GM12878 (cell line): Measurements from ENCODE around the gene UGT1A8. TPM values are rescaled to one million over a fixed set of nuclear protein-coding genes. Genes with fewer than 3 reads are reported as not detected.

Source experiments
- ATAC-seq: fragments of 200-7000 bp; cut with Tn5 transposase; 3 replicates; pipeline ENCODE4 v1.9.1; 2020; ENCODE audit warnings: mild to moderate bottlenecking, moderate library complexity
- BruUV-seq: library from RNA; stranded (reverse); fragments of 400-500 nt; replicated peaks from 2 replicates; lab custom pipeline; 2021; lab: Mats Ljungman, UMichigan
- CTCF ChIA-PET: fragments of 300-600 bp; sonication (Branson Sonifier 250); formaldehyde crosslinking; extraction: SDS; loops from one replicate; lab custom pipeline; 2021; ENCODE audit warnings: inconsistent platforms; lab: Yijun Ruan, JAX
- POLR2A ChIA-PET: fragments of 350-600 bp; formaldehyde crosslinking; extraction: SDS; loops from one replicate; lab custom pipeline; 2021; ENCODE audit warnings: inconsistent platforms; lab: Charles Lee
- RAD21 ChIA-PET: fragments of 300-600 bp; sonication (Branson Sonifier 250); formaldehyde crosslinking; loops from one replicate; lab custom pipeline; 2023; ENCODE audit warnings: antibody characterized with exemption; ENCODE audit not compliant: unreplicated experiment; lab: Charles Lee
- SMC1A ChIA-PET: fragments of 300-600 bp; sonication (Branson Sonifier 250); formaldehyde crosslinking; loops from one replicate; lab custom pipeline; 2023; ENCODE audit not compliant: unreplicated experiment, uncharacterized antibody; lab: Charles Lee
- DNase-seq: peaks from one replicate; pipeline ENCODE4 v3.0.0-alpha.2; 2011; ENCODE audit warnings: low read depth, low spot score
- FAIRE-seq: peaks from 3 replicates; lab custom pipeline; 2011; peaks lifted over from hg19 to GRCh38; lab: Jason Lieb, UNC
- H2AFZ ChIP-seq: 2 replicates; pipeline ENCODE4 v1.6.0; 2011; ENCODE audit warnings: low read depth, low read length, control low read depth; ENCODE audit not compliant: control insufficient read depth
- H3K27ac ChIP-seq: 2 replicates; pipeline ENCODE4 v1.5.1; 2011; ENCODE audit warnings: control low read depth; ENCODE audit not compliant: control insufficient read depth, insufficient read depth
- H3K27me3 ChIP-seq, 2 experiments: replicated peaks in 1 of 2; 2 replicates each; pipeline versions ENCODE4 v1.6.0 to v1.6.1; 2011; ENCODE audit warnings: low read length in 1 of 2; ENCODE audit not compliant: control insufficient read depth in 2 of 2, insufficient read depth in 2 of 2
- H3K36me3 ChIP-seq, 2 experiments: 2 replicates each; pipeline ENCODE4 v1.5.1; 2011; ENCODE audit warnings: low read length in 1 of 2; ENCODE audit not compliant: control insufficient read depth in 2 of 2, insufficient read depth in 2 of 2
- H3K4me1 ChIP-seq: 2 replicates; pipeline ENCODE4 v1.6.1; 2011; ENCODE audit warnings: mild to moderate bottlenecking, low read length, moderate library complexity, mixed read lengths; ENCODE audit not compliant: control insufficient read depth, insufficient read depth
- H3K4me2 ChIP-seq: 2 replicates; pipeline ENCODE4 v1.6.0; 2011; ENCODE audit warnings: control low read depth; ENCODE audit not compliant: control insufficient read depth, insufficient read depth
- H3K4me3 ChIP-seq: fragments of 200-600 bp; sonication (generic); 2 replicates; pipeline ENCODE4 v1.5.1; 2016
- H3K79me2 ChIP-seq: 2 replicates; pipeline ENCODE4 v1.6.0; 2011; ENCODE audit warnings: low read length; ENCODE audit not compliant: control insufficient read depth, insufficient read depth
- H3K9ac ChIP-seq: 2 replicates; pipeline ENCODE4 v1.8.0; 2011; ENCODE audit warnings: low read length, control low read depth, mixed read lengths; ENCODE audit not compliant: control insufficient read depth, insufficient read depth
- H3K9me3 ChIP-seq: replicated peaks from 3 replicates; pipeline ENCODE4 v1.5.1; 2011; ENCODE audit warnings: mild to moderate bottlenecking, low read length; ENCODE audit not compliant: control insufficient read depth, insufficient read depth
- H4K20me1 ChIP-seq: 2 replicates; pipeline ENCODE4 v1.6.0; 2011; ENCODE audit not compliant: control insufficient read depth, insufficient read depth
- BCL11A ChIP-seq: IDR thresholded peaks from 2 replicates; pipeline ENCODE4 v1.6.1; 2011; ENCODE audit warnings: low read depth, low read length
- CBX3 ChIP-seq: fragments of 200-600 bp; sonication (generic); IDR thresholded peaks from 2 replicates; pipeline ENCODE4 v1.6.1; 2016; ENCODE audit warnings: low read depth, borderline replicate concordance
- HDAC6 ChIP-seq: fragments of 200-600 bp; sonication (generic); IDR thresholded peaks from one replicate; pipeline ENCODE4 v1.8.0; 2017; ENCODE audit warnings: antibody characterized with exemption; ENCODE audit not compliant: unreplicated experiment
- IKZF1 ChIP-seq: fragments of 450-650 bp; conservative IDR thresholded peaks from 2 replicates; pipeline ENCODE4 v1.6.1; 2017; ENCODE audit warnings: antibody characterized with exemption, mild to moderate bottlenecking
- MYC ChIP-seq: IDR thresholded peaks from 2 replicates; pipeline ENCODE4 v1.6.1; 2011; ENCODE audit warnings: mild to moderate bottlenecking, low read length, moderate library complexity, inconsistent platforms; ENCODE audit not compliant: insufficient read depth, insufficient replicate concordance, insufficient read length, severe bottlenecking
- NBN ChIP-seq: fragments of 450-650 bp; IDR thresholded peaks from 2 replicates; pipeline ENCODE4 v1.6.1; 2016
- NFXL1 ChIP-seq: fragments of 450-650 bp; IDR thresholded peaks from 2 replicates; pipeline ENCODE4 v1.6.1; 2017; ENCODE audit warnings: antibody characterized with exemption, mild to moderate bottlenecking, borderline replicate concordance
- PBX3 ChIP-seq: IDR thresholded peaks from 2 replicates; pipeline ENCODE4 v1.6.1; 2011; ENCODE audit warnings: mild to moderate bottlenecking, low read depth, low read length, moderate library complexity; ENCODE audit not compliant: insufficient replicate concordance
- RB1 ChIP-seq: fragments of 450-650 bp; formaldehyde crosslinking; IDR thresholded peaks from 2 replicates; pipeline ENCODE4 v1.6.1; 2017; ENCODE audit warnings: mild to moderate bottlenecking, borderline replicate concordance
- SREBF1 ChIP-seq: IDR thresholded peaks from 2 replicates; pipeline ENCODE4 v1.6.1; 2012; ENCODE audit warnings: mild to moderate bottlenecking, low read length
- STAT3 ChIP-seq: IDR thresholded peaks from 2 replicates; pipeline ENCODE4 v1.6.1; 2011; ENCODE audit warnings: low read depth, low read length, improper control_type of control experiment
- SUZ12 ChIP-seq: fragments of 200-600 bp; sonication (generic); IDR thresholded peaks from one replicate; pipeline ENCODE4 v1.6.1; 2018; ENCODE audit warnings: antibody characterized with exemption, mild to moderate bottlenecking; ENCODE audit not compliant: unreplicated experiment
- TAF1 ChIP-seq: IDR thresholded peaks from 2 replicates; pipeline ENCODE4 v1.6.1; 2011; ENCODE audit warnings: mild to moderate bottlenecking, low read depth, low read length, borderline replicate concordance
- TCF3 ChIP-seq: IDR thresholded peaks from 2 replicates; pipeline ENCODE4 v1.6.1; 2012; ENCODE audit warnings: low read depth, mild to moderate bottlenecking, low read length, borderline replicate concordance; ENCODE audit not compliant: insufficient read depth
- ZNF207 ChIP-seq: fragments of 450-650 bp; IDR thresholded peaks from 2 replicates; pipeline ENCODE4 v1.6.1; 2014; ENCODE audit warnings: antibody characterized with exemption, mild to moderate bottlenecking, borderline replicate concordance
- WGBS: methylation state at CpG from one replicate; pipeline ENCODE4 v1.1.6; 2016; ENCODE audit warnings: low lambda C conversion rate; ENCODE audit not compliant: insufficient replicate concordance, insufficient coverage; ENCODE audit errors: missing lambda C conversion rate; 5-methylcytosine and 5-hydroxymethylcytosine counted together
- in situ Hi-C: fragments of 300-500 bp; cut with MboI; formaldehyde crosslinking; loops from 9 replicates; pipeline ENCODE4 v1.14.3; 2018; ENCODE audit warnings: mixed read lengths
- intact Hi-C: fragments of 100-400 bp; cut with micrococcal nuclease; formaldehyde crosslinking; loops from one replicate; pipeline ENCODE4 v1.14.2; 2022; ENCODE audit not compliant: unreplicated experiment
- polyA plus RNA-seq, 11 experiments: library from polyadenylated mRNA; depleted of rRNA in 4 of 11; unstranded in 6 of 11; stranded (reverse) in 5 of 11; fragments of >200 nt; fragmentation: Nextera tagmentation in 4 of 11; fragmentation: Illumina TruSeq in 1 of 11; extraction: Ambion mirVana in 4 of 11; extraction: Trizol in 1 of 11; gene quantifications; 1 replicate in 1 of 11; 2 replicates in 10 of 11; pipeline versions ENCODE4 v1.2.1 to v1.2.3, GENCODE V29; 2011 to 2016; ENCODE audit warnings: inconsistent platforms in 2 of 11, missing spikeins in 2 of 11, low read depth in 1 of 11
- total RNA-seq, 4 experiments: library from RNA; depleted of rRNA in 3 of 4; stranded (reverse); fragments of >200 nt in 3 of 4; fragmentation: Illumina TruSeq in 1 of 4; extraction: Trizol in 1 of 4; gene quantifications; 2 replicates each; pipeline versions ENCODE4 v1.2.1 to v1.2.3, GENCODE V29; 2013 to 2021
- TF ChIP-seq, protein P1 (sequence below): fragments of 450-650 bp; formaldehyde crosslinking; IDR thresholded peaks from 2 replicates; pipeline ENCODE4 v1.4.0; 2020; ENCODE audit warnings: mild to moderate bottlenecking, moderate library complexity
- TF ChIP-seq, protein P2 (sequence below): fragments of 450-650 bp; IDR thresholded peaks from 2 replicates; pipeline ENCODE4 v1.6.1; 2017; ENCODE audit warnings: low read depth, mild to moderate bottlenecking, moderate library complexity

Gene UGT1A8
- total and polyA plus RNA-seq, 10 of the 15 experiments (the other 5 are each of a cell fraction or from before 2014, with no cell fraction given): not detected

GRCh38 chr2:233605680-233606079 lies 11.8 kb upstream of the UGT1A8 start:
- WGBS: 47% methylated on average over 1 of the region's 1 CpG
- no TSS peak for BruUV-seq
- TF ChIP-seq IKZF1 (no peak), TAF1 (no peak), NBN (no peak), HDAC6 (no peak), PBX3 (no peak), ZNF207 (no peak), STAT3 (no peak), BCL11A (no peak), TCF3 (no peak), CBX3 (no peak), MYC (no peak), SREBF1 (no peak), NFXL1 (no peak), SUZ12 (no peak), RB1 (no peak)
- TF ChIP-seq, protein P1, sequence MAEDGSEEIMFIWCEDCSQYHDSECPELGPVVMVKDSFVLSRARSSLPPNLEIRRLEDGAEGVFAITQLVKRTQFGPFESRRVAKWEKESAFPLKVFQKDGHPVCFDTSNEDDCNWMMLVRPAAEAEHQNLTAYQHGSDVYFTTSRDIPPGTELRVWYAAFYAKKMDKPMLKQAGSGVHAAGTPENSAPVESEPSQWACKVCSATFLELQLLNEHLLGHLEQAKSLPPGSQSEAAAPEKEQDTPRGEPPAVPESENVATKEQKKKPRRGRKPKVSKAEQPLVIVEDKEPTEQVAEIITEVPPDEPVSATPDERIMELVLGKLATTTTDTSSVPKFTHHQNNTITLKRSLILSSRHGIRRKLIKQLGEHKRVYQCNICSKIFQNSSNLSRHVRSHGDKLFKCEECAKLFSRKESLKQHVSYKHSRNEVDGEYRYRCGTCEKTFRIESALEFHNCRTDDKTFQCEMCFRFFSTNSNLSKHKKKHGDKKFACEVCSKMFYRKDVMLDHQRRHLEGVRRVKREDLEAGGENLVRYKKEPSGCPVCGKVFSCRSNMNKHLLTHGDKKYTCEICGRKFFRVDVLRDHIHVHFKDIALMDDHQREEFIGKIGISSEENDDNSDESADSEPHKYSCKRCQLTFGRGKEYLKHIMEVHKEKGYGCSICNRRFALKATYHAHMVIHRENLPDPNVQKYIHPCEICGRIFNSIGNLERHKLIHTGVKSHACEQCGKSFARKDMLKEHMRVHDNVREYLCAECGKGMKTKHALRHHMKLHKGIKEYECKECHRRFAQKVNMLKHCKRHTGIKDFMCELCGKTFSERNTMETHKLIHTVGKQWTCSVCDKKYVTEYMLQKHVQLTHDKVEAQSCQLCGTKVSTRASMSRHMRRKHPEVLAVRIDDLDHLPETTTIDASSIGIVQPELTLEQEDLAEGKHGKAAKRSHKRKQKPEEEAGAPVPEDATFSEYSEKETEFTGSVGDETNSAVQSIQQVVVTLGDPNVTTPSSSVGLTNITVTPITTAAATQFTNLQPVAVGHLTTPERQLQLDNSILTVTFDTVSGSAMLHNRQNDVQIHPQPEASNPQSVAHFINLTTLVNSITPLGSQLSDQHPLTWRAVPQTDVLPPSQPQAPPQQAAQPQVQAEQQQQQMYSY (CRISPR knock-in tag): no peak
- TF ChIP-seq, protein P2, sequence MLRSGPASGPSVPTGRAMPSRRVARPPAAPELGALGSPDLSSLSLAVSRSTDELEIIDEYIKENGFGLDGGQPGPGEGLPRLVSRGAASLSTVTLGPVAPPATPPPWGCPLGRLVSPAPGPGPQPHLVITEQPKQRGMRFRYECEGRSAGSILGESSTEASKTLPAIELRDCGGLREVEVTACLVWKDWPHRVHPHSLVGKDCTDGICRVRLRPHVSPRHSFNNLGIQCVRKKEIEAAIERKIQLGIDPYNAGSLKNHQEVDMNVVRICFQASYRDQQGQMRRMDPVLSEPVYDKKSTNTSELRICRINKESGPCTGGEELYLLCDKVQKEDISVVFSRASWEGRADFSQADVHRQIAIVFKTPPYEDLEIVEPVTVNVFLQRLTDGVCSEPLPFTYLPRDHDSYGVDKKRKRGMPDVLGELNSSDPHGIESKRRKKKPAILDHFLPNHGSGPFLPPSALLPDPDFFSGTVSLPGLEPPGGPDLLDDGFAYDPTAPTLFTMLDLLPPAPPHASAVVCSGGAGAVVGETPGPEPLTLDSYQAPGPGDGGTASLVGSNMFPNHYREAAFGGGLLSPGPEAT: no peak
- Histone ChIP-seq H3K9ac (no peak overlapping the region), H3K4me3 (no peak overlapping the region), H3K27me3 (no peaks in the 10 kb centered on the region), H3K79me2 (no peaks in the 10 kb centered on the region), H3K9me3 (no peaks in the 10 kb centered on the region; the same call in 2 of the 3 replicates), H3K36me3 (no peaks in the 10 kb centered on the region), H2AFZ (no peak overlapping the region), H3K4me2 (no peak overlapping the region), H3K4me1 (no peaks in the 10 kb centered on the region), H3K27ac (no peak overlapping the region), H4K20me1 (no peaks in the 10 kb centered on the region)
- ChIA-PET POLR2A (no interaction called here), RAD21 (no interaction called here), SMC1A (no interaction called here), CTCF (no interaction called here)
- in situ Hi-C loops (no loop called here), intact Hi-C loops (no loop called here)
- DNase-seq (no peak), ATAC-seq (no peak), FAIRE-seq (no peak)
